CD4-positive, alpha-beta T cell treated with Interleukin-15 for 1 hour (primary cell): Measurements from ENCODE around the gene EPHB1.

ENCODE experiments used
- DNase-seq: peaks from one replicate; pipeline ENCODE4 v3.0.0-alpha.2; 2020

EPHB1 gene

GRCh38 chr3:135301670-135302069, 506.6 kb downstream of the EPHB1 start:
- DNase-seq, result no peak

GRCh38 chr3:135304378-135304777, 509.3 kb downstream of the EPHB1 start:
- no peak for DNase-seq
